Camera-type eye (tissue), 1 donor: ENCODE data around the gene THAP2. TPM values are rescaled to one million over a fixed set of nuclear protein-coding genes. Genes with fewer than 3 reads are reported as not detected.

Experiments used
- total RNA-seq: library from RNA; depleted of rRNA; stranded (reverse); fragments of >200 nt; gene quantifications from one replicate; pipeline ENCODE4 v1.2.3, GENCODE V29; 2014

Gene THAP2
- total RNA-seq: 13.4 TPM

GRCh38 chr12:71663561-71664410 lies at the start of gene THAP2, which contains the start of gene ZFC3H1:
Gene THAP2, plus strand, starts transcription at chr12:71664301. Its CDS starts 209 bp downstream, at chr12:71664510.
Gene ZFC3H1, minus strand, starts transcription at chr12:71663848. Its CDS starts 238 bp downstream, at chr12:71663610.

GRCh38 chr12:71685914-71686657 lies 22.0 kb downstream of the THAP2 start, which contains the start of gene TMEM19:
Gene TMEM19, plus strand, starts transcription at chr12:71686082. Its CDS starts 599 bp downstream, at chr12:71686681.

Other genes with a start within 250 kb of the THAP2 start
- gene LGR5, start 224.5 kb upstream of the THAP2 start, total RNA-seq: 7.6 TPM
- gene ZFC3H1, start 453 bp upstream of the THAP2 start, total RNA-seq: 138 TPM
- 24.1 TPM for gene TMEM19, start 21.8 kb downstream of the THAP2 start, total RNA-seq
- 49.5 TPM for gene RAB21, start 90.6 kb downstream of the THAP2 start, total RNA-seq
- gene TBC1D15, start 175.5 kb downstream of the THAP2 start, total RNA-seq: 79.5 TPM